ENCODE measurements around the gene PRKAG1.

The PRKAG1 gene

GRCh38 chr12:48966177-48966895 is 52.2 kb downstream of the PRKAG1 start:
- no peak for TF ChIP-seq SIN3A (IDR thresholded peaks at IDR 0.05; ENCODE audit: borderline replicate concordance, insufficient read depth, low read length)
- no peak for TF ChIP-seq FOXP2 (optimal IDR thresholded peaks at IDR 0.05; ENCODE audit: borderline replicate concordance, extremely low read depth, extremely low read length, insufficient read depth)
- no peak for TF ChIP-seq REST (IDR thresholded peaks at IDR 0.05; ENCODE audit: insufficient read depth in 1 of 2, low read depth in 2 of 2, low read length in 2 of 2)
- TF ChIP-seq TAF1 (IDR thresholded peaks at IDR 0.05; ENCODE audit: borderline replicate concordance, insufficient read depth, low read length) = no peak
- no peak for TF ChIP-seq POLR2AphosphoS5 (IDR thresholded peaks at IDR 0.05; ENCODE audit: low read depth, low read length)

GRCh38 chr12:48965298-48965838 is 53.2 kb downstream of the PRKAG1 start:
- TF ChIP-seq TAF1 (IDR thresholded peaks at IDR 0.05; ENCODE audit: borderline replicate concordance, insufficient read depth, low read length) = no peak
- TF ChIP-seq POLR2AphosphoS5 (IDR thresholded peaks at IDR 0.05; ENCODE audit: low read depth, low read length) = no peak
- TF ChIP-seq REST (IDR thresholded peaks at IDR 0.05; ENCODE audit: insufficient read depth in 1 of 2, low read depth in 2 of 2, low read length in 2 of 2) = no peak
- TF ChIP-seq SIN3A (IDR thresholded peaks at IDR 0.05; ENCODE audit: borderline replicate concordance, insufficient read depth, low read length) = no peak
- TF ChIP-seq FOXP2 (optimal IDR thresholded peaks at IDR 0.05; ENCODE audit: borderline replicate concordance, extremely low read depth, extremely low read length, insufficient read depth) = no peak

GRCh38 chr12:48961801-48962200 is 56.8 kb downstream of the PRKAG1 start:
- TF ChIP-seq REST (IDR thresholded peaks at IDR 0.05; ENCODE audit: insufficient read depth in 1 of 2, low read depth in 2 of 2, low read length in 2 of 2) = no peak
- TF ChIP-seq FOXP2 (optimal IDR thresholded peaks at IDR 0.05; ENCODE audit: borderline replicate concordance, extremely low read depth, extremely low read length, insufficient read depth) = no peak
- TF ChIP-seq SIN3A (IDR thresholded peaks at IDR 0.05; ENCODE audit: borderline replicate concordance, insufficient read depth, low read length) = no peak
- TF ChIP-seq POLR2AphosphoS5 (IDR thresholded peaks at IDR 0.05; ENCODE audit: low read depth, low read length) = no peak
- no peak for TF ChIP-seq TAF1 (IDR thresholded peaks at IDR 0.05; ENCODE audit: borderline replicate concordance, insufficient read depth, low read length)

- TF ChIP-seq FOXP2 (optimal IDR thresholded peaks at IDR 0.05; ENCODE audit: borderline replicate concordance, extremely low read depth, extremely low read length, insufficient read depth) (no peak), TAF1 (IDR thresholded peaks at IDR 0.05; ENCODE audit: borderline replicate concordance, insufficient read depth, low read length) (no peak), REST (IDR thresholded peaks at IDR 0.05; ENCODE audit: insufficient read depth in 1 of 2, low read depth in 2 of 2, low read length in 2 of 2) (no peak), SIN3A (IDR thresholded peaks at IDR 0.05; ENCODE audit: borderline replicate concordance, insufficient read depth, low read length) (no peak), POLR2AphosphoS5 (IDR thresholded peaks at IDR 0.05; ENCODE audit: low read depth, low read length) (no peak)
These were observed 57.2 kb downstream of the PRKAG1 start for GRCh38 chr12:48961331-48961730.
